Peyer's patch (tissue), 4 donors: ENCODE data around the gene MALL.

Source experiments
- POLR2A ChIP-seq, 2 donors: fragments of 450-650 bp; IDR thresholded peaks; one replicate each; pipeline ENCODE4 v1.5.1; 2017; ENCODE audit warnings: antibody characterized with exemption in 2 of 2, mild to moderate bottlenecking in 2 of 2, moderate library complexity in 2 of 2
- TF ChIP-seq, protein P1 (sequence below), 6 experiments: fragments of 450-650 bp in 4 of 6; fragments of 200-600 bp in 2 of 6; sonication (generic) in 1 of 6; IDR thresholded peaks; one replicate each; pipeline ENCODE4 v1.5.1; 2017 to 2019; ENCODE audit warnings: antibody characterized with exemption in 6 of 6, mild to moderate bottlenecking in 3 of 6, moderate library complexity in 1 of 6

DNA sequence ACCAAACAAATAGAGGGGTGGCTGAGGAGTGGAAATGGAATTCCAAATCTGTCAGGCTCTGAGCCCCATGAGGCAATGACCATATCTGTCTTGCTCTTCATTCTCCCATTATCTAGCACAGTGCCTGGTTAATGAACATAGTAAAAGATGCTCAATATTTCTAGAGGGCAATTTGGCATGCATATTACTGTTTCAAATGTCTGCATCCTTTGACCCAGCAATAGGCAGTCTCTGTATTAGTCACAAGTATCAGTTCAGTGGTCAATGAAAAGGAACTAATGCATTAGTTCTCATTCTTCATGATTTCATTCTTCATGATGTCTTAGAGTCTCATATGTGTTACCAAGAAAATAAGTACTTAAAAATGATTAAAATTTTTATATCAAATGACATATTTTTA, 28.4 kb upstream of the MALL start:
- TF ChIP-seq, protein P1, sequence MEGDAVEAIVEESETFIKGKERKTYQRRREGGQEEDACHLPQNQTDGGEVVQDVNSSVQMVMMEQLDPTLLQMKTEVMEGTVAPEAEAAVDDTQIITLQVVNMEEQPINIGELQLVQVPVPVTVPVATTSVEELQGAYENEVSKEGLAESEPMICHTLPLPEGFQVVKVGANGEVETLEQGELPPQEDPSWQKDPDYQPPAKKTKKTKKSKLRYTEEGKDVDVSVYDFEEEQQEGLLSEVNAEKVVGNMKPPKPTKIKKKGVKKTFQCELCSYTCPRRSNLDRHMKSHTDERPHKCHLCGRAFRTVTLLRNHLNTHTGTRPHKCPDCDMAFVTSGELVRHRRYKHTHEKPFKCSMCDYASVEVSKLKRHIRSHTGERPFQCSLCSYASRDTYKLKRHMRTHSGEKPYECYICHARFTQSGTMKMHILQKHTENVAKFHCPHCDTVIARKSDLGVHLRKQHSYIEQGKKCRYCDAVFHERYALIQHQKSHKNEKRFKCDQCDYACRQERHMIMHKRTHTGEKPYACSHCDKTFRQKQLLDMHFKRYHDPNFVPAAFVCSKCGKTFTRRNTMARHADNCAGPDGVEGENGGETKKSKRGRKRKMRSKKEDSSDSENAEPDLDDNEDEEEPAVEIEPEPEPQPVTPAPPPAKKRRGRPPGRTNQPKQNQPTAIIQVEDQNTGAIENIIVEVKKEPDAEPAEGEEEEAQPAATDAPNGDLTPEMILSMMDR (IDR thresholded peaks at IDR 0.05) = no peak
- no peak for TF ChIP-seq POLR2A (IDR thresholded peaks at IDR 0.05)
